GM12878 (cell line): Measurements from ENCODE around the gene OGFR.

Experiments
- FOXM1 ChIP-seq: IDR thresholded peaks from 2 replicates; pipeline ENCODE4 v1.6.1; 2012; ENCODE audit warnings: low read depth, mild to moderate bottlenecking, inconsistent platforms, low read length, moderate library complexity
- POLR2AphosphoS5 ChIP-seq: IDR thresholded peaks from 2 replicates; pipeline ENCODE4 v1.6.1; 2011; ENCODE audit warnings: mild to moderate bottlenecking, low read length, inconsistent platforms
- TF ChIP-seq, protein P1 (sequence below): fragments of 450-650 bp; IDR thresholded peaks from 2 replicates; pipeline ENCODE4 v1.6.1; 2017; ENCODE audit warnings: mild to moderate bottlenecking

DNA sequence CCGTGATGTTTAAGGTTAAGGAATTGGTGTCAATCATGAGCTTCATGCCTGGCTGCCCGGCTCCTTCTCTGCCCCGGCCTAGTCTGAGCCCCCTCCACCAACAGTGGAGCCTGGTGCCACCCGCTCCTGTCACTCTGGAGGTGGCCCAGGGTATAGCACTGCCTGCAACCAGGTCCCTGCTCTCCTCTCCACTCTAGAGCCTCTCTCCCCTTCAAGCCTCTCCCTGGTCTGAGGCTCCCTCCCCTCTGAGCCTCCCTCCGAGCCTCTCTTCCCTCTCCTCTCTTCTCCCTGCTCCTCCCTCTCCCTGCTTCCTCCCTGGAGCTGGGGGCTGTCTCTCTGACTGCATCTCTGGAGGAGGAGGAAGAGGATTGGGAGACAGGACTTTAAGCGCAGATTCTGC is 39.6 kb upstream of the OGFR start:
- TF ChIP-seq POLR2AphosphoS5 (no peak), FOXM1 (no peak)
- TF ChIP-seq, protein P1, sequence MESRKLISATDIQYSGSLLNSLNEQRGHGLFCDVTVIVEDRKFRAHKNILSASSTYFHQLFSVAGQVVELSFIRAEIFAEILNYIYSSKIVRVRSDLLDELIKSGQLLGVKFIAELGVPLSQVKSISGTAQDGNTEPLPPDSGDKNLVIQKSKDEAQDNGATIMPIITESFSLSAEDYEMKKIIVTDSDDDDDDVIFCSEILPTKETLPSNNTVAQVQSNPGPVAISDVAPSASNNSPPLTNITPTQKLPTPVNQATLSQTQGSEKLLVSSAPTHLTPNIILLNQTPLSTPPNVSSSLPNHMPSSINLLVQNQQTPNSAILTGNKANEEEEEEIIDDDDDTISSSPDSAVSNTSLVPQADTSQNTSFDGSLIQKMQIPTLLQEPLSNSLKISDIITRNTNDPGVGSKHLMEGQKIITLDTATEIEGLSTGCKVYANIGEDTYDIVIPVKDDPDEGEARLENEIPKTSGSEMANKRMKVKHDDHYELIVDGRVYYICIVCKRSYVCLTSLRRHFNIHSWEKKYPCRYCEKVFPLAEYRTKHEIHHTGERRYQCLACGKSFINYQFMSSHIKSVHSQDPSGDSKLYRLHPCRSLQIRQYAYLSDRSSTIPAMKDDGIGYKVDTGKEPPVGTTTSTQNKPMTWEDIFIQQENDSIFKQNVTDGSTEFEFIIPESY: no peak
